ENCODE data around the gene CDK14. TPM values are rescaled to one million over a fixed set of nuclear protein-coding genes. Genes with fewer than 3 reads are reported as not detected.

The CDK14 gene
- total and polyA plus RNA-seq, 2 donors (not counting 1 experiment from before 2014, with no cell fraction given): 23.6 to 41.1 TPM

DNA sequence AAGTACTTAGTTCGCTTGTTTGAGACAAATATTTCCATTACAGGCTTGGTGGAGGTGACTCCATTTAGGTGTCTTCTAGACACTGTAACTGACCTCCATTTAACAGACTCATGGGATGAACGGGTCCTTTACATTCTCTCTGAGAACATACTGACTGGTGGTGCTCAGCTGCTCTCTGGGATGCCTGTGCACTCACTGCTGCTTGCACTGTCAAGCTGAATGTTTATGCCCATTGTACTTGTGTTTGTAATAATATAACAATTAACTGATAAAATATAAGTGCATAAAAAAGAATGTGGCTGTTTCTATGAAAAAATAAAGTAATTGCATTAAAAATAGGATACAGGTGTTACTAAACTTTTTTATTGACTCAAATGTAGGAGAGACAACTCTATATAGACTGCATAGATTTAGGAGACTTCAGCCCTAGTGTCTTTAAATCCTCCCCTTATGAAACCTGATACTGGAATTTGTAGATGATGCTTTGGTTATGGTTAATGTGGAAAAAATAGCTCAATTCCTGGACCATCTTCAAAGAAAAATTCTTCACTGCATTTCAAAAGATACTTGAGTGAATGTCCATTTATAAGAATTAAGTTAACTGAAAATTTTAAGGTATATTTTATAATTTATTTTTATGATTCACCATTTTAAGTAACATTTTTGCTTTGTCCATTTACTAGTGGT is 85.4 kb downstream of the CDK14 start:
- Histone ChIP-seq H3K4me3 (replicated peaks in 1 of 4; ENCODE audit: control extremely low read depth in 1 of 4, insufficient read depth in 1 of 4, low read depth in 3 of 4, low read length in 4 of 4) (no peak overlapping the region), H3K4me1 (ENCODE audit: control insufficient read depth, extremely low read depth, insufficient read depth, low read length) (peaks cover 5% of the 10 kb centered on the region), H3K79me2 (ENCODE audit: control insufficient read depth, insufficient read depth, low read length) (peaks cover 24% of the 10 kb centered on the region), H3K36me3 (ENCODE audit: control insufficient read depth, insufficient read depth, low read length) (no peaks in the 10 kb centered on the region), H2AFZ (ENCODE audit: low read length) (no peak overlapping the region), H3K27me3 (ENCODE audit: control insufficient read depth, insufficient read depth, low read length) (no peaks in the 10 kb centered on the region), H3K9ac (ENCODE audit: insufficient read depth, low read length) (no peak overlapping the region), H3K4me2 (ENCODE audit: extremely low read depth, insufficient read depth, low read length) (no peak overlapping the region), H3K9me3 (ENCODE audit: control insufficient read depth, insufficient read depth, low read depth, low read length) (no peaks in the 10 kb centered on the region), H3K27ac (ENCODE audit: insufficient read depth, low read length) (no peak overlapping the region), H4K20me1 (ENCODE audit: control insufficient read depth, extremely low read depth, insufficient read depth, low read length) (no peaks in the 10 kb centered on the region)
- DNase-seq (ENCODE audit: low read depth in 2 of 2): peak; percentile 46 to 75
- TF ChIP-seq, protein P1, sequence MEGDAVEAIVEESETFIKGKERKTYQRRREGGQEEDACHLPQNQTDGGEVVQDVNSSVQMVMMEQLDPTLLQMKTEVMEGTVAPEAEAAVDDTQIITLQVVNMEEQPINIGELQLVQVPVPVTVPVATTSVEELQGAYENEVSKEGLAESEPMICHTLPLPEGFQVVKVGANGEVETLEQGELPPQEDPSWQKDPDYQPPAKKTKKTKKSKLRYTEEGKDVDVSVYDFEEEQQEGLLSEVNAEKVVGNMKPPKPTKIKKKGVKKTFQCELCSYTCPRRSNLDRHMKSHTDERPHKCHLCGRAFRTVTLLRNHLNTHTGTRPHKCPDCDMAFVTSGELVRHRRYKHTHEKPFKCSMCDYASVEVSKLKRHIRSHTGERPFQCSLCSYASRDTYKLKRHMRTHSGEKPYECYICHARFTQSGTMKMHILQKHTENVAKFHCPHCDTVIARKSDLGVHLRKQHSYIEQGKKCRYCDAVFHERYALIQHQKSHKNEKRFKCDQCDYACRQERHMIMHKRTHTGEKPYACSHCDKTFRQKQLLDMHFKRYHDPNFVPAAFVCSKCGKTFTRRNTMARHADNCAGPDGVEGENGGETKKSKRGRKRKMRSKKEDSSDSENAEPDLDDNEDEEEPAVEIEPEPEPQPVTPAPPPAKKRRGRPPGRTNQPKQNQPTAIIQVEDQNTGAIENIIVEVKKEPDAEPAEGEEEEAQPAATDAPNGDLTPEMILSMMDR (conservative IDR thresholded peaks at IDR 0.05 in 1 of 2, IDR thresholded peaks at IDR 0.05 in 1 of 2; ENCODE audit: low read depth in 1 of 2, low read length in 2 of 2): no peak
- TF ChIP-seq EZH2 (IDR thresholded peaks at IDR 0.05; ENCODE audit: low read length, missing control alignments): no peak

DNA sequence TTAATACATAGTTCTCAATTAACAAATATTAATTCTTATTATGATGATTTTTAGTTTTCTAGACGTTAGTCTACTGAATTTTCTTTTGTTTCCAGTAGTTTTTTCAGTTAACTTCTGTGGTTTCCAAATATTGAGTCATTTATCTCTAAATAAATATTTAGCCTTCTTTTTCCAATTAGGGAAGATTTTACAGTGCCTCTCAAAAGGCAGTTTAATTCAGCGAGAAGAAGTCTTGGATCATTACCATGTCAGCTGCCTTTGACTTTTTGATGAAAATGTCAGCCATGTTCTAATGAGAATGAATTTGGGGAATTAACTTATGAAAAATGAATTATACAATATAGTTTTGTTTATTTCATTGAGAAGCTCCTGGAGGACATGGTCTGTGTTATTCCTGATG is 90.0 kb downstream of the CDK14 start:
- H4K20me1 ChIP-seq (ENCODE audit: control insufficient read depth, extremely low read depth, insufficient read depth, low read length): no peaks in the 10 kb centered on the region
- H3K9ac ChIP-seq (ENCODE audit: insufficient read depth, low read length): no peak overlapping the region
- H3K4me3 ChIP-seq (replicated peaks in 1 of 4; ENCODE audit: control extremely low read depth in 1 of 4, insufficient read depth in 1 of 4, low read depth in 3 of 4, low read length in 4 of 4): no peak overlapping the region
- DNase-seq (ENCODE audit: low read depth in 2 of 2): no peak
- TF ChIP-seq, protein P1 (conservative IDR thresholded peaks at IDR 0.05 in 1 of 2, IDR thresholded peaks at IDR 0.05 in 1 of 2; ENCODE audit: low read depth in 1 of 2, low read length in 2 of 2): no peak
- no peak for TF ChIP-seq EZH2 (IDR thresholded peaks at IDR 0.05; ENCODE audit: low read length, missing control alignments)
- H3K79me2 ChIP-seq (ENCODE audit: control insufficient read depth, insufficient read depth, low read length): peaks cover 15% of the 10 kb centered on the region
- no peaks in the 10 kb centered on the region for H3K36me3 ChIP-seq (ENCODE audit: control insufficient read depth, insufficient read depth, low read length)
- H2AFZ ChIP-seq (ENCODE audit: low read length): no peak overlapping the region
- no peak overlapping the region for H3K4me2 ChIP-seq (ENCODE audit: extremely low read depth, insufficient read depth, low read length)
- H3K9me3 ChIP-seq (ENCODE audit: control insufficient read depth, insufficient read depth, low read depth, low read length): no peaks in the 10 kb centered on the region
- H3K4me1 ChIP-seq (ENCODE audit: control insufficient read depth, extremely low read depth, insufficient read depth, low read length): peaks cover 2% of the 10 kb centered on the region
- no peaks in the 10 kb centered on the region for H3K27me3 ChIP-seq (ENCODE audit: control insufficient read depth, insufficient read depth, low read length)
- no peak overlapping the region for H3K27ac ChIP-seq (ENCODE audit: insufficient read depth, low read length)

DNA sequence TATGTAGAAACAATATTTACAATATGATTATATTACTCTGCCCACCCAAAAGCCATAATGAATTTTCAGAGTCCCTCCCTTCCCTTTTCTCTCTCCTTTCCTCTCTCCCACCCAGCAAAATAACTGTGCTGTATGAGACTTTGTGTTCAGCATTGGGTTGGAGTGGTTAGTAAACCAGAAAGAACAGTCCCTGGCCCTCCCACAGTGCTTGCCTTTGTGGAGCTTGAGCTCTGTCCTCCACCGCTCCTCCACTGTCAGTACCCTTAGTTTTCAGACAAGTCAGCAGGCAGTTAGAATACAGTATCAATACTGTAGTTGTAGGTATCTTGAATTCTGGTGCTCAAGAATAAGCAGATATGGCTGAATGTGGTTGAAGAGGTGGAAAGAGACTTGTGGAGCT is 92.7 kb downstream of the CDK14 start:
- peaks cover 11% of the 10 kb centered on the region for H3K79me2 ChIP-seq (ENCODE audit: control insufficient read depth, insufficient read depth, low read length)

More for the DNA sequence above, 92.7 kb downstream of the CDK14 start:
- Histone ChIP-seq H3K27me3 (ENCODE audit: control insufficient read depth, insufficient read depth, low read length) (no peaks in the 10 kb centered on the region), H3K4me2 (ENCODE audit: extremely low read depth, insufficient read depth, low read length) (no peak overlapping the region), H3K4me1 (ENCODE audit: control insufficient read depth, extremely low read depth, insufficient read depth, low read length) (peaks cover 2% of the 10 kb centered on the region), H2AFZ (ENCODE audit: low read length) (no peak overlapping the region), H3K27ac (ENCODE audit: insufficient read depth, low read length) (no peak overlapping the region), H3K4me3 (replicated peaks in 1 of 4; ENCODE audit: control extremely low read depth in 1 of 4, insufficient read depth in 1 of 4, low read depth in 3 of 4, low read length in 4 of 4) (no peak overlapping the region), H3K9me3 (ENCODE audit: control insufficient read depth, insufficient read depth, low read depth, low read length) (no peaks in the 10 kb centered on the region), H3K36me3 (ENCODE audit: control insufficient read depth, insufficient read depth, low read length) (no peaks in the 10 kb centered on the region), H3K9ac (ENCODE audit: insufficient read depth, low read length) (no peak overlapping the region), H4K20me1 (ENCODE audit: control insufficient read depth, extremely low read depth, insufficient read depth, low read length) (no peaks in the 10 kb centered on the region)
- no peak for DNase-seq (ENCODE audit: low read depth in 2 of 2)
- TF ChIP-seq, protein P1 (conservative IDR thresholded peaks at IDR 0.05 in 1 of 2, IDR thresholded peaks at IDR 0.05 in 1 of 2; ENCODE audit: low read depth in 1 of 2, low read length in 2 of 2): no peak
- TF ChIP-seq EZH2 (IDR thresholded peaks at IDR 0.05; ENCODE audit: low read length, missing control alignments): no peak

Data from fibroblast of lung (primary cell).